ENCODE data around the gene ABAT. TPM values are rescaled to one million over a fixed set of nuclear protein-coding genes. Genes with fewer than 3 reads are reported as not detected.

The ABAT gene
- total and polyA plus RNA-seq, 9 donors: 9.9 to 25.8 (median 22.2) TPM

- H3K4me3 ChIP-seq (ENCODE audit: low read length): no peak overlapping the region
- WGBS (ENCODE audit: insufficient coverage): 67% methylated on average over 1 of the region's 5 CpGs
- H3K27me3 ChIP-seq (ENCODE audit: control insufficient read depth, insufficient read depth, low read length): no peaks in the 10 kb centered on the region
- no peaks in the 10 kb centered on the region for H3K9me3 ChIP-seq (replicated peaks; ENCODE audit: control insufficient read depth, low read depth, low read length)
- H3K4me1 ChIP-seq (ENCODE audit: control insufficient read depth, insufficient read depth, low read length): no peaks in the 10 kb centered on the region
- peak; percentile 64 for DNase-seq
- peaks cover 86% of the 10 kb centered on the region for H3K36me3 ChIP-seq (ENCODE audit: control insufficient read depth, insufficient read depth, low read length)
- peak overlapping the region; percentile 7 for H3K27ac ChIP-seq (ENCODE audit: low read length)
Observed at GRCh38 chr16:8632675-8633182, 41.7 kb upstream of the ABAT start.

- H3K27me3 ChIP-seq (ENCODE audit: control insufficient read depth, insufficient read depth, low read length): no peaks in the 10 kb centered on the region
- no peaks in the 10 kb centered on the region for H3K4me1 ChIP-seq (ENCODE audit: control insufficient read depth, insufficient read depth, low read length)
- H3K36me3 ChIP-seq (ENCODE audit: control insufficient read depth, insufficient read depth, low read length): peaks cover 84% of the 10 kb centered on the region
- 74% methylated on average over 16 of the region's 18 CpGs for WGBS (ENCODE audit: insufficient coverage)
- DNase-seq: no peak
- H3K9me3 ChIP-seq (replicated peaks; ENCODE audit: control insufficient read depth, low read depth, low read length): no peaks in the 10 kb centered on the region
- H3K27ac ChIP-seq (ENCODE audit: low read length): no peak overlapping the region
- no peak overlapping the region for H3K4me3 ChIP-seq (ENCODE audit: low read length)
Observed at GRCh38 chr16:8634991-8635736, 39.3 kb upstream of the ABAT start.

DNA sequence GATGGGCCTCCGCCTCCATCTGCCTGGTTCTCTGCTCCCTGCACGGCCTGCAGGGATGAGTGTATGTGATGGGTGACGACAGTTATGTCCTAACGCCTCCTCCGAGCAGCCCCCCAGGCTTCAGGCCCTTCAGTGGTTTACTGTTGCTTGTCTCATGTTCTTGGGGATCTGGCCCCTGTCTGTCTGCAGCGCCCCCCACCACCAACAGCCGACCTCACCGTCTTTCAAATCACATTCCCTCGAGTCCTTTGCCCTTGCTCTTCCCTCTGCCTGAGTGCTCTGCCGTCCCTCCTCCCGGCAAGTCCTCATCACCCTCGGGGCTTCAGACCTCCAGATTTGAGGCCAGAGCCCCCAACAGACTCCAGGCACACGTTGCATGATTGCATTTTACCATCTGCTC, 34.7 kb upstream of the ABAT start:
- DNase-seq: no peak
- 93% methylated on average over 10 of the region's 13 CpGs for WGBS (ENCODE audit: insufficient coverage)
- Histone ChIP-seq H3K27me3 (ENCODE audit: control insufficient read depth, insufficient read depth, low read length) (no peaks in the 10 kb centered on the region), H3K4me1 (ENCODE audit: control insufficient read depth, insufficient read depth, low read length) (no peaks in the 10 kb centered on the region), H3K36me3 (ENCODE audit: control insufficient read depth, insufficient read depth, low read length) (peaks cover 83% of the 10 kb centered on the region), H3K4me3 (ENCODE audit: low read length) (no peak overlapping the region), H3K27ac (ENCODE audit: low read length) (no peak overlapping the region), H3K9me3 (replicated peaks; ENCODE audit: control insufficient read depth, low read depth, low read length) (no peaks in the 10 kb centered on the region)

DNA sequence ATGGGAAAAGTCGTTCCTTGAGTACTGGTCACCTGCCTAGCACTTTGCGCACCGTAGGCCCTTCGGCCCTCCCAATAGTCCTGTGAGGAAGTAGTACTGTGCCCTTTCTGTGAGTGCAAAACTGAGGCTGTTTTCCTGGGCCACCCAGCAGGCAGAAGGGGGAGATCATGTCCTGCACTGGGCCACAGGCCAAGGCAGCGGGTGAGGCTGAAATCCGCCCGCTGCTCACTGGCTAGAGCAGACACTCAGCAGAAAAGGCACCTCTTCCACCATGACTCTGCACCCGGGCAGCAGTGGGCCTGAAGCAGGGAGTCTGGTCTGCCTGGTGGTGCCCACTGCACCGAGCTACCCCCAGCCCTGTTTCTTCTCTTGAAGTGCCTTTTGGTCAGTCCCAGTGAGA, 32.7 kb upstream of the ABAT start:
- no peak overlapping the region for H3K27ac ChIP-seq (ENCODE audit: low read length)
- no peak for DNase-seq
- 65% methylated on average over 7 of the region's 9 CpGs for WGBS (ENCODE audit: insufficient coverage)
- no peak overlapping the region for H3K4me3 ChIP-seq (ENCODE audit: low read length)
- peaks cover 85% of the 10 kb centered on the region for H3K36me3 ChIP-seq (ENCODE audit: control insufficient read depth, insufficient read depth, low read length)
- H3K27me3 ChIP-seq (ENCODE audit: control insufficient read depth, insufficient read depth, low read length): no peaks in the 10 kb centered on the region
- H3K9me3 ChIP-seq (replicated peaks; ENCODE audit: control insufficient read depth, low read depth, low read length): no peaks in the 10 kb centered on the region
- no peaks in the 10 kb centered on the region for H3K4me1 ChIP-seq (ENCODE audit: control insufficient read depth, insufficient read depth, low read length)

GRCh38 chr16:8642146-8642545, 32.3 kb upstream of the ABAT start:
- Histone ChIP-seq H3K36me3 (ENCODE audit: control insufficient read depth, insufficient read depth, low read length) (peaks cover 88% of the 10 kb centered on the region), H3K4me1 (ENCODE audit: control insufficient read depth, insufficient read depth, low read length) (no peaks in the 10 kb centered on the region), H3K4me3 (ENCODE audit: low read length) (no peak overlapping the region), H3K27ac (ENCODE audit: low read length) (no peak overlapping the region), H3K27me3 (ENCODE audit: control insufficient read depth, insufficient read depth, low read length) (no peaks in the 10 kb centered on the region), H3K9me3 (replicated peaks; ENCODE audit: control insufficient read depth, low read depth, low read length) (no peaks in the 10 kb centered on the region)
- DNase-seq: no peak
- WGBS (ENCODE audit: insufficient coverage): 87% methylated on average over 16 of the region's 16 CpGs

DNA sequence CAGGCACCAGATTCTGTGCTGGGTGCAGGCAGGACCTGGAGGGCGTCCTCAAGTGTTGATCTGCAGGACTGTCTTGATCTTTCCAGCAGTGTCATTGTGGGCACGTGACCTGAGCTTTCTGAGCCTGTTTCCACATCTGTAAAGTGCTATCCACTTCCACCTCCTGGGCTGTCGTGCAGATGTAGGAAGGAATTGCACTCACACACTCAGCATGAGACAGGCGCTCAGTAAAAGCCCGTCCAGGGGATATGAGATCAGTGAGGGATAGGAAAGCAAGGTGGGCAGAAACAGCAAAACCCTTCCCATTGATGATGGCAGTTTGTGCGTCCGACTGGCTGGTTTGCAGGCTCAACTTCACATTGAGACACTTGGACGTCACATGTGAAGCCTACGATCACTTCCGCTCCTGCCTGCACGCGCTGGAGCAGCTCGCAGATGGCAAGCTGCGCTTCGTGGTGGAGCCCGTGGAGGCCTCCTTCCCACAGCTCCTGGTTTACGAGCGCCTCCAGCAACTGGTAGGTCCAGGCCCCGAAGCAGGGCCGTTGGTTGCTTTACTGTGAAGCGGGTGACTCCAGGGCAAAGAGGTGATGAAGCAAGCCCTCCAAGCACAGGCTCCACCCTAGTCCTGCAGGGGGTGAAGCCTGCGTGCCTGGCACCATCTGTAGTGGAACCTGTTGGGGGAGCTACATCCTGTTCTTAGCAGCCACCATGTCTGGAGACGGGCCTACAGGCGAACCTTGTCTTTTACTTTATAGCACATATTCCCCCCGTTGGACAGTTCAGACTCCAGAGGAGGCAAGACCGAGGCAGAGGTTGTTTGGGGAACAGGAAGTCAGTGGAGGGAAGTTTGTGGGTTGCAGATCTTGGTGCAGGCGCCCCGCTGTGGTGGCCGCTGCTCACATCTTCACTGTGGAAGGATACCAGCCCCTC, 29.9 kb upstream of the ABAT start:
- H3K4me1 ChIP-seq (ENCODE audit: control insufficient read depth, insufficient read depth, low read length): no peaks in the 10 kb centered on the region
- no peak overlapping the region for H3K4me3 ChIP-seq (ENCODE audit: low read length)
- H3K9me3 ChIP-seq (replicated peaks; ENCODE audit: control insufficient read depth, low read depth, low read length): no peaks in the 10 kb centered on the region
- H3K27ac ChIP-seq (ENCODE audit: low read length): no peak overlapping the region
- peak; percentile 31 for DNase-seq
- peaks cover 83% of the 10 kb centered on the region for H3K36me3 ChIP-seq (ENCODE audit: control insufficient read depth, insufficient read depth, low read length)
- H3K27me3 ChIP-seq (ENCODE audit: control insufficient read depth, insufficient read depth, low read length): no peaks in the 10 kb centered on the region
- WGBS (ENCODE audit: insufficient coverage): 81% methylated on average over 24 of the region's 29 CpGs

GRCh38 chr16:8645141-8645521, 29.3 kb upstream of the ABAT start:
- Histone ChIP-seq H3K27ac (ENCODE audit: low read length) (no peak overlapping the region), H3K9me3 (replicated peaks; ENCODE audit: control insufficient read depth, low read depth, low read length) (no peaks in the 10 kb centered on the region), H3K4me3 (ENCODE audit: low read length) (no peak overlapping the region), H3K4me1 (ENCODE audit: control insufficient read depth, insufficient read depth, low read length) (no peaks in the 10 kb centered on the region), H3K36me3 (ENCODE audit: control insufficient read depth, insufficient read depth, low read length) (peaks cover 76% of the 10 kb centered on the region), H3K27me3 (ENCODE audit: control insufficient read depth, insufficient read depth, low read length) (no peaks in the 10 kb centered on the region)
- WGBS (ENCODE audit: insufficient coverage): 50% methylated on average over 5 of the region's 11 CpGs
- no peak for DNase-seq

DNA sequence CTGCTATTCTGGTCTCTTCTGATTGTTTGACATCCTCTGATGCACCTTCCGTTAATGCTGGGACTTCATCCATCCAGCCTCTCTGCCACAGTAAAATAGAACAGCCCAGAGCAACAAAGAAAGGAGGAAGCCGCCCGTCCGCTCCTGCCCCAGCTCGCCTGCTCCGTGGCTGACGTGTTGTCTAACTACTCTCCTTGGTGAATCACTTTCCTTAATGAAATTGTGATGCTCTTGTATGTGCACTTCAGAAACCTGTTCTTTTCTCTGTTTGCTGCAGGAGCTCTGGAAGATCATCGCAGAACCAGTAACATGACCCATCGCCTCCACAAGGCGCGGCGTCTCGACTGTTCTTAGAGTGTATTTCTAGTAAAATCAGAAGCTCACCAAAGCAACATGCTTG, 28.6 kb upstream of the ABAT start:
- Histone ChIP-seq H3K4me3 (ENCODE audit: low read length) (no peak overlapping the region), H3K36me3 (ENCODE audit: control insufficient read depth, insufficient read depth, low read length) (peaks cover 74% of the 10 kb centered on the region), H3K27me3 (ENCODE audit: control insufficient read depth, insufficient read depth, low read length) (no peaks in the 10 kb centered on the region), H3K4me1 (ENCODE audit: control insufficient read depth, insufficient read depth, low read length) (no peaks in the 10 kb centered on the region), H3K27ac (ENCODE audit: low read length) (no peak overlapping the region), H3K9me3 (replicated peaks; ENCODE audit: control insufficient read depth, low read depth, low read length) (no peaks in the 10 kb centered on the region)
- DNase-seq: no peak
- WGBS (ENCODE audit: insufficient coverage): 92% methylated on average over 8 of the region's 13 CpGs

- 72% methylated on average over 10 of the region's 13 CpGs for WGBS (ENCODE audit: insufficient coverage)
- Histone ChIP-seq H3K4me1 (ENCODE audit: control insufficient read depth, insufficient read depth, low read length) (no peaks in the 10 kb centered on the region), H3K4me3 (ENCODE audit: low read length) (no peak overlapping the region), H3K27ac (ENCODE audit: low read length) (no peak overlapping the region), H3K36me3 (ENCODE audit: control insufficient read depth, insufficient read depth, low read length) (peaks cover 68% of the 10 kb centered on the region), H3K9me3 (replicated peaks; ENCODE audit: control insufficient read depth, low read depth, low read length) (no peaks in the 10 kb centered on the region), H3K27me3 (ENCODE audit: control insufficient read depth, insufficient read depth, low read length) (no peaks in the 10 kb centered on the region)
- DNase-seq: no peak
Observed at GRCh38 chr16:8646326-8647053, 27.9 kb upstream of the ABAT start.

All from muscle of leg (tissue), 11 donors.